Pancreas (tissue), 10 donors: ENCODE results near the gene TOM1L1. TPM values are rescaled to one million over a fixed set of nuclear protein-coding genes. Genes with fewer than 3 reads are reported as not detected.

Experiments used
- ATAC-seq, 4 donors: fragments of 200-7000 bp; cut with Tn5 transposase; one replicate each; pipeline versions ENCODE4 v1.8.0 to v1.9.1; 2020; ENCODE audit warnings: mild to moderate bottlenecking in 4 of 4, moderate library complexity in 4 of 4
- DNase-seq, 6 donors: peaks; one replicate each; pipeline ENCODE4 v3.0.0-alpha.2; 2020
- FAIRE-seq: peaks from 2 replicates; lab custom pipeline; 2012; peaks lifted over from hg19 to GRCh38; lab: Jason Lieb, UNC
- H3K27ac ChIP-seq, 4 donors: fragments of 200-600 bp; sonication (generic); 1 replicate in 3 of 4; 2 replicates in 1 of 4; pipeline versions ENCODE4 v1.5.0 to v1.8.0; 2020
- H3K27me3 ChIP-seq, 4 donors: fragments of 200-600 bp; one replicate each; pipeline ENCODE4 v1.8.0; 2021
- H3K36me3 ChIP-seq, 3 donors: fragments of 200-600 bp; sonication (generic) in 1 of 3; one replicate each; pipeline versions ENCODE4 v1.5.0 to v1.8.0; 2020 to 2021
- H3K4me1 ChIP-seq, 3 donors: fragments of 200-600 bp; one replicate each; pipeline ENCODE4 v1.8.0; 2021
- H3K4me3 ChIP-seq, 4 donors: fragments of 200-600 bp; sonication (generic) in 2 of 4; one replicate each; pipeline versions ENCODE4 v1.5.0 to v1.8.0; 2020 to 2021
- H3K9me3 ChIP-seq, 4 donors: fragments of 200-600 bp; one replicate each; pipeline ENCODE4 v1.8.0; 2021
- CTCF ChIP-seq, 4 donors: fragments of 200-600 bp; sonication (generic) in 3 of 4; IDR thresholded peaks; one replicate each; pipeline versions ENCODE4 v1.5.0 to v1.8.0; 2021; ENCODE audit warnings: antibody characterized with exemption in 4 of 4
- WGBS, 2 donors: extraction: QIAGEN DNeasy Blood & Tissue Kit; methylation state at CpG; one replicate each; pipeline ENCODE4 v1.1.7; 2013; 5-methylcytosine and 5-hydroxymethylcytosine counted together
- intact Hi-C, 3 donors: fragments of 100-400 bp; cut with DNase I; formaldehyde crosslinking; loops; one replicate each; pipeline versions ENCODE4 v1.11.1 to v1.14.2; 2022
- polyA plus RNA-seq, 2 donors: library from polyadenylated mRNA; stranded (reverse); fragments of 200-250 nt; gene quantifications; one replicate each; pipeline ENCODE4 v1.2.3, GENCODE V29; 2013
- total RNA-seq, 6 donors: library from RNA; stranded (reverse); fragmentation: NEBNext Ultra II Directional in 4 of 6; extraction: Animal tissue kit (Norgen Biotek cat#: 25700) in 4 of 6; gene quantifications; one replicate each; pipeline versions ENCODE4 v1.2.1 to v1.2.4, GENCODE V29; 2021 to 2023
- donor health status: healthy with polysubstance abuse.
- donor health status: DM: no; HTN: no; CAD: no; lungs with moderate emphysema.
- donor health status: DM: no; HTN: no; CAD: no.
- donor health status: control.
- donor health status: control.
- donor health status: Bipolar disorder and iron deficiency.
- donor health status: DM: yes; HTN: yes; CAD: no.
- donor health status: DM: no; HTN: no; CAD: no.
- donor health status: DM: no; HTN: no; CAD: no.
- donor health status: DM: yes; HTN: yes; CAD: no.

TOM1L1 gene
- total and polyA plus RNA-seq, 8 donors = 14.2 to 39.0 (median 31.8) TPM

GRCh38 chr17:54927525-54927924, 26.9 kb downstream of the TOM1L1 start:
- peaks cover 0 to 16% (median 0%) of the 10 kb centered on the region in 3 donors for H3K36me3 ChIP-seq
- TF ChIP-seq CTCF (IDR thresholded peaks at IDR 0.05) = no peak
- H3K4me3 ChIP-seq = no peak overlapping the region
- DNase-seq (no peak), ATAC-seq (no peak), FAIRE-seq (no peak)
- no peaks in the 10 kb centered on the region for H3K9me3 ChIP-seq
- H3K27me3 ChIP-seq = no peaks in the 10 kb centered on the region
- WGBS, 2 donors = 79 to 87% methylated on average over 3 of the region's 3 CpGs
- intact Hi-C loops = no loop called here
- no peak overlapping the region for H3K27ac ChIP-seq
- no peaks in the 10 kb centered on the region for H3K4me1 ChIP-seq

DNA sequence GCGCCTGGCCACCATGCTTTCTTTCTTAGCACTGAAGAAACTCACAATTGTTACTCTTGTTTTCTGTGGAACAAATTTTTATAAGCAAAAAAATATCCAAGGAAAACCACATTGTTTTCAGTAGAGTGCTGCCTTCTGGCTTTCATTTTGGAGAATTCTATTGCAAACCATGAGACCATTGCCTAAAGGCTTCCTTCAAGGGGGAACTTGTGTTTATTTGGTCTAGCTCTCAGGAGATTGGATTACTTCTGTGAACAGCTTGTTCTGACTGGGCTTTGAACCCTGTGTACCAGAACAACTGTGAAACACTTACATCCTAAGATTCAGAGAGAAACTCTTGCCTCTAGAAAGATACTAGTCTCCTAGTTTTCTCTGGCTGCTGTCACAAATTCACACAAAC, 32.1 kb downstream of the TOM1L1 start:
- H3K9me3 ChIP-seq = no peaks in the 10 kb centered on the region
- no peaks in the 10 kb centered on the region for H3K4me1 ChIP-seq
- no peak overlapping the region for H3K4me3 ChIP-seq
- TF ChIP-seq CTCF (IDR thresholded peaks at IDR 0.05) = no peak
- no peaks in the 10 kb centered on the region for H3K27me3 ChIP-seq
- FAIRE-seq = no peak
- WGBS, 2 donors = 95% methylated on average over 1 of the region's 1 CpG
- no peak overlapping the region for H3K27ac ChIP-seq
- H3K36me3 ChIP-seq = peaks cover 0 to 55% (median 0%) of the 10 kb centered on the region in 3 donors
- intact Hi-C loops = no loop called here
- DNase-seq = no peak
- no peak for ATAC-seq

DNA sequence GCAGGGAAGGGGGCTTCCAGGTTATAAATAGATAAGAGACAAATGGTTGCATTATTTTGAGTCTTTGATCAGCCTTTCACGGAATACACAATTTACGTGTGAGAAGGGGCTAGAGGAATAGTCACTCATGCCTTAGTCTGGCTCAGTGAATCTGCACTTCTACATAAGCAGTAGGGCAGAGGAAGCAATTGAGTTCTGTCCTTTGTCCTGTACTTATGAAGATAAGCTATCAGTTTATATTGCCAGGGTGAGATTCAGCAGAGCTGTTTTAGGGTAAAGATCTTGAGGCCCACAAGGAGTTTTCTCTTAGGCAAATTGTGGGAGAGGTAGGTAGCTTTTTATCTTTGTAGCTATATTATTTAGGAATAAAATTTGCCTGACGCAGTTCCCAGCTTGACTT, 33.3 kb downstream of the TOM1L1 start:
- H3K36me3 ChIP-seq = peaks cover 0 to 61% (median 0%) of the 10 kb centered on the region in 3 donors
- H3K27me3 ChIP-seq = no peaks in the 10 kb centered on the region
- ATAC-seq (no peak), FAIRE-seq (no peak), DNase-seq (no peak)
- H3K27ac ChIP-seq = no peak overlapping the region
- H3K4me3 ChIP-seq = no peak overlapping the region
- no peaks in the 10 kb centered on the region for H3K9me3 ChIP-seq
- intact Hi-C loops = no loop called here
- no peaks in the 10 kb centered on the region for H3K4me1 ChIP-seq
- WGBS, 2 donors = 91 to 95% methylated on average over 3 of the region's 3 CpGs
- no peak for TF ChIP-seq CTCF (IDR thresholded peaks at IDR 0.05)

DNA sequence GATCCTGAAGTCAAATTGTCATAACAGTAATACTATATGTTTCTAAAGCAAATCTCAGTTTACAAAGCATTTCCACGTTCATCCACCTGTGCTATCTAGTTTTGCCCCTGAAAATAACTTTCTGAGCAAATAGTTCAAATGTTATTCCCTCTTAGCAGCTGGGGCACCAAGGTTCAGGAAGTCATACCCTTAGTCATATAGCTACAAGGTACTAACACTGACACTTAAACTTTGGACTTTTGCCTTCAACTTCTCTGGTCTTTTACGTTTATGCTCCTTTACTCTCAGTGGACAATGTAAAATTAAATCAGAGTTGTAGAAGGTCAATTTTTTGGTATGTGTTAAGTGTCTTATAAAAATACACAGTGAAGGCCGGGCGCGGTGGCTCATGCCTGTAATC, 34.8 kb downstream of the TOM1L1 start:
- no peak for DNase-seq
- TF ChIP-seq CTCF (IDR thresholded peaks at IDR 0.05) = no peak
- Histone ChIP-seq H3K9me3 (no peaks in the 10 kb centered on the region), H3K4me3 (no peak overlapping the region), H3K4me1 (no peaks in the 10 kb centered on the region), H3K27ac (no peak overlapping the region), H3K36me3 (peaks cover 0 to 74% (median 0%) of the 10 kb centered on the region in 3 donors), H3K27me3 (no peaks in the 10 kb centered on the region)
- intact Hi-C loops = no loop called here
- no peak for FAIRE-seq
- no peak for ATAC-seq
- 91 to 93% methylated on average over 5 of the region's 5 CpGs for WGBS, 2 donors

DNA sequence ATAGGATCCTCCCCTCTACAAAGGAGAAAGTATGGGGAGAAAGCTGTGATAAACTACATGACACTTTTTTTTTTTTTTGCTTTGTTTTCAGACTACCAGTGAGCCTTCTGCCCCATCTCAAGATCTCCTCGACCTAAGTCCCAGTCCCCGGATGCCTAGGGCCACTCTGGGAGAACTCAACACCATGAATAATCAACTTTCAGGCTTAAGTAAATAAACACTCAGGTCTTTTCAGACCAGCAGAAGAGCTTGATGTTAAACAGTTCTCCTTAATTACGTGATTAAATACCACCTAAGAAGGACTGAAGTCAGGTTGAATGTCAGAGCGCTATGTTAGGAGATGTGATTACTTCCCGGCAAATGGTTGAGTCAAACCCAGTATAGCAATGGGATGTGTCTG, 36.4 kb downstream of the TOM1L1 start:
- H3K27me3 ChIP-seq = no peaks in the 10 kb centered on the region
- FAIRE-seq (no peak), DNase-seq (no peak), ATAC-seq (no peak)
- intact Hi-C loops = no loop called here
- no peaks in the 10 kb centered on the region for H3K9me3 ChIP-seq
- no peak for TF ChIP-seq CTCF (IDR thresholded peaks at IDR 0.05)
- peaks cover 0 to 63% (median 0%) of the 10 kb centered on the region in 3 donors for H3K36me3 ChIP-seq
- no peak overlapping the region for H3K4me3 ChIP-seq
- no peaks in the 10 kb centered on the region for H3K4me1 ChIP-seq
- WGBS, 2 donors = 89 to 92% methylated on average over 5 of the region's 5 CpGs
- H3K27ac ChIP-seq = no peak overlapping the region
